HG02973 (cell line): ENCODE measurements around the gene LCMT1.
"Not testable (repeated sequence)": the region's sequence is repeated elsewhere in the genome, so short reads cannot be mapped to it uniquely, and the experiment has no call there.

Experiments
- ATAC-seq: cut with Tn5 transposase; IDR thresholded peaks from one replicate; pipeline ENCODE4 v1.9.1; 2021; ENCODE audit warnings: moderate library complexity; ENCODE audit not compliant: unreplicated experiment

LCMT1 gene

DNA sequence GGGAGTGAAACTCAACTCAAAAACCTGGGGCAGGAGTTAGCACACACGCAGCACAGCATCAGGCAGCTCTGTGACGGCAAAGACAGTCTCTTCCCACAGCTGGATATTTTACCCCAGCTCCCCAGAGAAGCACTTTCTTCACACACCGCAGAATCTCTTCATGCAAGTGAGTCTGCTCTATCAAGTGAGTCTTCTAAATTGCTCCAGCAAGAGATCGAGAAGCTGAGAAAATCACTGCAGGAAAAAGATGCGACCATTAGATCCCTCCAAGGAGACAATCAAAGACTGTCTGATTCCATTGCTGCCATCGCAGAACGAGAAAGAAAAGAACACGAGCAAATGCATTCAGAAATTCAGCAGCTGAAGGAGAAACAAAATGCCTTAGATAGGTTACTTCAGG lies 16.9 kb upstream of the LCMT1 start:
- no peak for ATAC-seq

DNA sequence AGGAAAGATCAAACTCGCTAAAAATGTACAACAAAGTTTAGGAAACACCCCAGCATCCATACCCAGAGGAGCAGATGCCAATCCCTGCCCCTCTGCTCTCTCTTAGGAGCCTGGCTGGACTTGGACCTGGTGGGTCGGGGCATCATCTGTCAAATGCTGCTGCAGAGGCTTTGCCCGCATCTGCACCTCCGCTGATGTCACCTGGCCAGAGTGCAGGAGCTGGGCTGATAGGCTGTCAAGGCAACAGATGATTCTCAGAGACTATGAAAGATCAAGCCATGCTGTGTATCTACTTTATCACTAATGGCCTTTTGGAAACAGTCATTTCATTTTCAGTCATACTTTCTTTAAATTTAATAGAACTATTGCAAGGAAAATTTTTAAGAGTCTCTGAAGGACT lies 15.9 kb upstream of the LCMT1 start:
- no peak for ATAC-seq

DNA sequence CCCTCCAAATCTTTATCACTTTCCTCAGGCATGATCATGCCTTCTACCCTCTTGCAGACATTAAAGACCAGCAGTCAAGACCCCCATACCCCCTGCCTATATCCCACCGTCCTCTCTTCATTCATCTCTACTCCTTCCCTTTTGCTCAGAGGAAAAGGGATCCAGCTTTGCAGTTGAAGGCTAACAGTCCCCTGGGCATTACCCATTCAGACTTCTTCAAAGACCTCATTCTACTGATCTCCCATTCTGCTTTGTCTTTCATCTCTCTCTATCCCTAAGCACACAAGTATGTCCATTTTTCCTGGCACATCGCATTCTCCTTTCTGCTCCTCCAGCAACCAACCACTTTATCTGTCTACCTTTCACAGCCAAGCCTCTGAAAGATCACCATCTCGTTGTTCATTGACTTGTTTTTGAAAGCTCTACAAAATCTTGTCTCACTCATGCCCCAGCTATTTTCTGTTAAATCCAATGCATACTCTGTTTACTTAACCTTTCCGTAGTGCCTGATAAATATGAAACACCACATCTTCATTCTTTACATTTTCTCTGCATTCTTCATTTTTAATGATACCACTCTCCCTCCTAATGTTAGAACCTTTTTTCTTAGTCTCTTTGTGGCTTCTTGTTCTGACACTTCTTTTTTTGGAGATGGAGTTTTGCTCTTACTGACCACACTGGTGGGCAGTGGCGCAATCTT lies 14.1 kb upstream of the LCMT1 start:
- no peak for ATAC-seq

DNA sequence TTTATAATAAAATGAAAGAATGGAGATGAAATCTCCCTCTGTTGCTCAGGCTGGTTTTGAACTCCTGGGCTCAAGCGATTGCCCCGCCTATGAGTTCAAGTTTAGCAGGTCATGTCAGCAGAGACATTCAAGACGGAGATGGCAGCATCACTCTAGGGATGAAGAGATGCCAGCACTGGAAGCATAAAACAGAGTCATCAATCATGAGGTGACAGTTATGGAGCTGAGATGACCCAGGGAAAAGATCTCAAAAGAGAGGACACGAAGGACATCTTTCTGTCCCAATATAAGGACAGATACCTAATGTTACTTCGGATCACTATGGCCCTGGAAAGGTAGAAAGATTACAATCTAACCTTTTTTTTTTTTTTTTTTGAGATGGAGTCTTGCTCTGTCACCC lies 11.0 kb upstream of the LCMT1 start:
- ATAC-seq = no peak

DNA sequence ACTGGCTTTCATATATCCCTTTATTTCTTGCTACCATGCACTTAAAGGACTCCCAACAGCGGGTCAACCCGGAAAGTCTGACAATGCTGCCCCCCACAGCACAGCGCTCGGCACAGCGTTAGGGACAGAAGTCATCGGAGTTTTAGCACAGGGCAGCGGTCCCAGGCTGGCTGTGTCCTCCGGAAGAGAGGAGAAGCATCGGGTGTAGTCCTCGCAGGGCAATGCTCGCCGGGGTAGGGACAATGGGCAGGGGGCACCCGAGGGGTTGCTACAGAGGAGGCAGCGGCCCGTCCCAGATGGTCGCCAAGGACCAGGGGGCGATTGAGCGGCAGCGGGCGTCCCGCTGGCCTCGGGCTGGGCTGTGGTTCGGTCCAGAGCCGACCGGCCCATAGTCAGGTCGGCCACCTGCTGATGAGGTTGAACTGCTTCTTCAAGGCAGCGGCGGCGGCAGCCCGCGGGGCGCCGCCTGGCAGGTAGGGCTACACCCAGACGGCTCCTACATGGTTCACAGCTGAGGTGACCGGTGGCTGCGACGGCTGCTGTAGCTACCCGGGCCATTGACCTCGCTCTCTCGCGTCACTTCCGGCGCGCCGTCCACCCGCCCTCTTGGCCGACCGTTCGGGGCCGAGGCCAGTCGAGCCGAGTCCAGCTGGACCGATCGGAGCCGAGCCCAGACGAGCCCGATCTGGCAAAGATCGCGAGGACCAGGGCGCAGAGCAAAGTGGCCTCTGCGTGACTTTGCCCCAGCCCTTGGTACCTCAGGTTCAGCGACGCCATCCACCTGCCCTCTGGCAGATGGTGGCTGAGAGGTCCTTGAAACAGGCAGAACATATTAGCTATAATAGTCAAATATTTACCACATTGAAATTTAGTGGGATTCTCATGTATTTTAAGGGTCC lies 4.7 kb upstream of the LCMT1 start:
- peak; percentile 57 for ATAC-seq

DNA sequence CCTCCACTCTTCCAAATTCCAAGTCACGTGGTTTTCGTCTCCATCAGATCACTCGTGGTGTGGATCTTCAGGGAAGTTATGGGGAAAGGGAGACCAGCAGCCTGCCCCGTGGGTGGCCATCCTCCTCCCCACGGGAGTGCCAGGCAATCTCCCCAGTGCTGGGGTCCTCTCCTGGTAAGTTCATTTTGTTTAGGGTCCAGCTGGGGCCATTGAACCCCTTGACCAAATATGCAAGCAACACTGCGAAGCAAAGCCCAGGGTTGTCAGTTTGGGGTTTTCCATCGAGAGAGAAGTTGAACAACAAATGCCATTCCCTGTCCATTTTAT lies 4.1 kb upstream of the LCMT1 start:
- no peak for ATAC-seq

DNA sequence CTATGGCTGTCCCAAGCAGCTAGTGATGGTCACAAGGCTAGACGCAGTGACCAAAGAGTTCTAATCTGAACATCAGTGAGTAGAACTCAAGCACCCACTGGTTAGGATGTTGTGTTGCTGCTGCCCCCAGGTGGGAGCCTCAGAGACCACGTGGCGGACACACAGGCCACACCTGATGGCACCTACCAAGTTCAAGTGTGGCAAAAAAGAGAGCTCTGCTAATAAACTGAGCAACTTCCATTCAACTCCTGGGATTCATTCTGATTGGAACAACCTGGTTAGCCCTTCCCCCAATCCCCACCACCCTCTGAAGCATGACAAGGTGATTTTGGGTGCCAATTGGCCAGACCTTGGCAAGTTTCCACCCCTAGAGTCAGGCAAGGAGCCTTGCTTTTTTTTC lies 3.5 kb upstream of the LCMT1 start:
- ATAC-seq = no peak

DNA sequence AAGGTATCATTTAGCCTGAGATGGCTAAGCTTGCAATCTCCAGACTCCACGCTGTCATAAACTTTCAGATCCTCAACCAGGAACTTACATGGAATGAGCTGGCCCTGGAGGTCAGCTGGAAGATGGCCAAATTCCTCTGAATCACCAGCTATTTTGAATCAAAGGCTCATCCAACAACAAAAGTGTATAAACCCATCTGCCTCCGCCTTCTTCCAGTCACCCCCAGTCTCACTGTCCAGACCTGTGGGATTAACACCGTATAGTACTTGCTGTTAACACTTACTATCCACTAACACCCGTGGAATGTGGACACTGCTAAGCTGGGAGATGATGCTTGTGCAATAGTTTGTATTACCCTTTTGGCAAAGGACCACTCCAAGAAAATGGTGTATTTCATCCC lies 1.9 kb upstream of the LCMT1 start:
- ATAC-seq = no peak

DNA sequence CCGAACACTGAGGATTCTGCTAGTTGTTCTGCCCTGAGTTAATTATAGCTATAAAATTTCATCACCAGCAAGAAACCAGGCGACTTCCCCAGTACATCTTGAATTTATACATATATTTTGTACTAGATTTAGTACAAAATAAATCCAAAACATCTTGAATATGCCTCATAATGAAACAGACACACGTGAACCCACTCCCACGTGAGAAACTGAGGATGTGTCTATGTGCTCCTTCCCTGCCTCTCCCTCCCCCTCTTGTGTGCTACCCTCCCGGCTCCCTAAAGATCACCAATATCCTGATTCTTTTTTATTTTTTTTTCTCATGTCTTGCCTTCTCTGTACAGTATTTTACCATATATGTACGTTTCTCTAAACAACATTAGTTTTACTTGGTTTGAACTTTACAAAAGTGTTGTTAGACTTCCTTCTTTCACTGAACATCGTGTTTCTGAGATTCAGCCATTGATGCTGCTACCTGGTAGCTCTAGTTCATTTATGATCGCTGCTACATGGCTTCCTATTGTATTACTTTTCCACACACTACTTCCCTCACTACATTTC lies 1.1 kb upstream of the LCMT1 start:
- no peak for ATAC-seq

DNA sequence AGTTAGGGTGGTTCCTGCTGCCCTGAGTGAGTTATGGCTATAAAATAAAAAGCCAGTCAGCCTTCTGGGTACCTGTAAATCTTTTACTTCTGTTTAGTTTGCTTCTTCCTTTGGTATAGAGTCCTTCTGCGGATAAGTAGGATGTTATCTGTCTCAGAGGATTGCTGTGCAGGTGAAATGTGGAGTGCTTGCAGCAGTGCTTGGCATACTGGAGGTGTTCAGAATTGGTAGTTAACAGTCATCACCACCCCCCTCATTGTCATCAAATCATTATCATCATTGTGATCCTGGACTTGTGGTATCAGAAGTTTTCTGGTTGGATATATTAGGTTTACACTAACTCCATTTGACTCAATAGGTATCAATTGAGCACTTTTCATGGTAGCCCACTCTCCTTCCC lies 2.6 kb downstream of the LCMT1 start:
- no peak for ATAC-seq

DNA sequence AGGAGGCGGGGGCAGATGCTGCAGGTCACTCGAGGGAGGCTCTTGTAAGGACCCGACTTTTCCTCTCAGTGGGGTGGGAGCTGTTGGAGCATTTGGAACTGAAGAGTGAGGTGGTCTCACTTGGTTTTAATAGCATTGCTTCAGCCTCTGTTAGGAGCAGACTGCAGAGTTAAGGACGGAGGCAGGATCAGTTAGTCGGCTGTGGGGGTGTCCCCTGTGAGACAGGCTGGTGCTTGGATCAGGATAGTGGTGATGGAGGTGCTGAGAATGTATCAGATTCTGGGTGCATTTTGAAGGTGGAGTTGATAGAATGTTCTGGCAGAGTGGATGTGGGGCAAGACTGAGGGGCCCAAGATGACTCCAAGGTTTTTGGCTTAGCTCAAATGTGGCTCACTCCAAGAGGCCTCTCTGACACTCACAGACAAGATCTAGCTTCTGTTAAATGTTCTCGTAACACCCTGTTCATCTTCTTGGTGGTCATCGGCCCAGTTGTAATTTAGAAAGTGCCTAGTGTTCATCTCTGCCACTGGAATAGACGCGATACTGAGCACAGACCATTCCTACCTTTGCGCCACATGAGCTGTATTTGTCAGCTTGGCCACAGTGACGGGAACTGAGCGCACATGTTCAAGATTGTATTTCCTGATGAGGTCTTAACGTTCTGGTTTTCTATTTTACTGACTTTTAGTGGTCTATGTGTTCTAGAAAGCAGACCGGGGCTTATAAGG lies 7.5 kb downstream of the LCMT1 start:
- ATAC-seq = no peak

DNA sequence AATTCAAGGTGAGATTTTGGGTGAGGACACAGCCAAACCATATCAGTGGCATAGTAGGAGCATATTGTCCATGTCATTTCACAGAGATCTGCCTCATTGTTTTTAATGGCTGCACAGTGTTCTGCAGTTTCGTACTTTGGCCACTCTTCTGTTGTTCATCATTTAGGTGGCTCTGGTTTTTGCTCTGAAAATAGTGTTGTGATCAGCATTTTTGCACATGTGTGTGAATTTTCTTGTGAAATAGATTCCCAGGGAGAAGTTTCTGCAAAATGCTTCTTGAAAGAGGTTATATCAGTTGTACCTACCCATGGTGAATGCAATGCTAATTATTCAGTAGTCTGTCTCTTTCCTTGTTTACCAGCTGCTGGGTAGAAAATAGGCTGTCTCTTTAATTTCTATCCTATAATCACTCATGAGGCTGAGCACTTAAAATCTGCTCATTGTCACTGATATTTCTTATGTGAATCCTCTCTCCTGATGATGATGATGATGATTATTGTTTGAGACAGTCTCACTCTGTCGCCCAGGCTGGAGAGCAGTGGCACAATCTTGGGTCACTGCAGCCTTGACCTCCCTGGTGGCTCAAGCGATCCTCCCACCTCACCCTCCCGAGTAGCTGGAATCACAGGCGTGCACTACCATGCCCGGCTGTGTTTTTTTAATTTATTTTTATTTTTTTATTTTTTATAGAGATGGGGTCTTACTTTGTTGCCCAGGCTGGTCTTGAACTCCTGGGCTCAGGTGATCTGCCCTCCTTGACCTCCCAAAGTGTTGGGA lies 10.5 kb downstream of the LCMT1 start:
- no peak for ATAC-seq

DNA sequence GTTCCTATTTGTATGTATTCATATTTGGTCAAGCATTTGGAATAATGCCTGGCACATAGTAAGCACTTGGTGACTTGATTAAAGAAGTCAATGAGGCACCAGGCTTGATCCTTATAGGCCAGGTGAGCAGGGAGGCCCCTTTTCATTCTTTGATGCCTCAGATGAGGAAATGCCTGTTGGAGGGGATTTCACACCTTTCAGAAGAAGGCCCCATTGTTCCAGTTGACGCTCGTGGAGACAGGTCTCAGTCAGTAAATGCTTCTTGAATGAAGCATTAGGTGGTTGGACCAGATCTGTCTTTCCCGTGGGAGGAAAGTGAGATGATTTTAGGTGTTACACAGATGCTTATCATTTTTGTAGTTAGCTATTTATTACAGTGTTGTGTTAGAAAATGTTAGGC lies 13.0 kb downstream of the LCMT1 start:
- no peak for ATAC-seq

DNA sequence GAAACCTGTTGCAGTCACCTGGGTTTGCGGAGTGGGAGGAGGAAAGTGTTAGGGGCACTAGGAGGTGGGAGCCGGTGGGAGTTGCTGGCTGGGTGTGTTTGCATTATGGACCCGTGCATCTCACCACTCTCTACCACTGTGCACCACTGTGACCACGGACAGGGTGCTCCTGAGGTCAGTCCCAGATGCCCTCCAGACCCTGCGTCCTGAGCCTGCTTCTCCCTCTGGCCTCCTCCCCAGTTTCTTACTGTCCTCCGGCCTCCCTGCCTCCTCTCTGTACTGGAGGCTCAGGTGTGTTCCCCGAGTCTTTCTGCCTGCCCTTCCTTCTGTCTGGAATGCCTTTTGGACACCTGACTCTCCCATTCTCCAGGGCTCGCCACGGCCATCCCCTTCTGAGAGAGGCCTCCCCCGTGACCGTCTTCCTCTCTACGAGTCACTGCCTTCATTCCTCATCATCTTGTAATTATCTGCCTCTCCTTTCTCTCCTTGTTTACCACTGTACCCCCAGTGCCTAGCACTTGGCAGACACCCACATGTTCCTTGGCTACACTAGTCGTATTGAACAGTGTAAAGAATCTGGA lies 14.6 kb downstream of the LCMT1 start:
- not testable (repeated sequence) for ATAC-seq

DNA sequence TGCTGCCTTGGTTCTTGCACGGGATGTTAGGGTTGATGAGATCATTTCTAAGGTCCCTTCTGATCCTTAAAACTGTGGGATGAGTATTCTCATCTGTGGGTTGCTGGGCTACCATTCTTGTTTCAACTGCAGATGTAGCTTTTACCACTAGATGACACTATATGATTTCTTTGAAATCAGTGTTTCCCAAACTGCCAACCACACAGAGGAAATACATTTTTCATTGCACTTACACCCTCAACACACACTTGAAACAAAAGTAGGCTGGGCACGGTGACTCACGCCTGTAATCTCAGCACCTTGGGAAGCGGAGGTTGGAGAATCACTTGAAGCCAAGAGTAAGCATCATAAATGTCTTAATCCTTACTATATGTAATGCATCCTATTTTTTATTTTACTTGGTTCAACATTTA lies 15.3 kb downstream of the LCMT1 start:
- ATAC-seq = no peak

DNA sequence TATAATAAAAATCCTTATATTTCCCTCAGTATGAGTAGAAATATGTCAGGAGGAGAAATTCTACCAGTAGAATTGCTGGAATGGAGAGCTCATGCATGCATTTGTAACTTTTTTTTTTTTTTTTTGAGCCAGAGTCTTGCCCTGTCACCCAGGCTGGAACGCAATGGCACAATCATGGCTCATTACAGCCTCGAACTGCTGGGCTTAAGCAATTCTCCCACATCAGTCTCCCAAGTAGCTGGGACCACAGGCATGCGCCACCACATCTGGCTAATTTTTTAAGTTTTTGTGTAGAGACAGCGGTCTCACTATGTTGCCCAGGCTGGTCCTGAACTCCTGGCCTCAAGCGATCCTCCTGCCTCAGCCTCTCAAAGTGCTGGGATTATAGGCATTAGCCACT lies 21.2 kb downstream of the LCMT1 start:
- not testable (repeated sequence) for ATAC-seq

DNA sequence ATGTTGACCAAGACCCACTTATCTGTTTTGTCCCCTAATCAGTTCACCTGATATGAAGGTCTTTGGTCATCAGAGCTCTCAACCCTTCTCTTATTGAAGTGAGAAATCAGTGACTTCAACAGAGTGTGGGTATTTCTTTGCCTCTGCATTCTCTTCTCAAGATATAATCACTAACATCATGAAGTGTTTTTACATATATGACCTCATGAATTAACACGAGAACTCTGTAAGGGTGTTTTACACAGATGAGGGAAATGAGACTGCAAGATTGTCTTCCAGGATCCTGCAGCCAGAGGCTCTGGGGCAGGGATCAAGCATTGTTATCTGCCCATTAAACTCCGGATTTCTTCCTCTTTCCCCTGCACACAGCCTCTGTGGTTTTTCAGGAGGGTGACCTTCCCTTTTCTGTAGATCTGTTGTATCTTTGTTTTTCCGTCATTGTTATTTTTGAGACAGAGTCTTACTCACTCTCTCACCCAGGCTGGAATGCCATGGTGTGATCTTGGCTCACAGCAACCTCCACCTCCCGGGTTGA lies 22.7 kb downstream of the LCMT1 start:
- no peak for ATAC-seq

DNA sequence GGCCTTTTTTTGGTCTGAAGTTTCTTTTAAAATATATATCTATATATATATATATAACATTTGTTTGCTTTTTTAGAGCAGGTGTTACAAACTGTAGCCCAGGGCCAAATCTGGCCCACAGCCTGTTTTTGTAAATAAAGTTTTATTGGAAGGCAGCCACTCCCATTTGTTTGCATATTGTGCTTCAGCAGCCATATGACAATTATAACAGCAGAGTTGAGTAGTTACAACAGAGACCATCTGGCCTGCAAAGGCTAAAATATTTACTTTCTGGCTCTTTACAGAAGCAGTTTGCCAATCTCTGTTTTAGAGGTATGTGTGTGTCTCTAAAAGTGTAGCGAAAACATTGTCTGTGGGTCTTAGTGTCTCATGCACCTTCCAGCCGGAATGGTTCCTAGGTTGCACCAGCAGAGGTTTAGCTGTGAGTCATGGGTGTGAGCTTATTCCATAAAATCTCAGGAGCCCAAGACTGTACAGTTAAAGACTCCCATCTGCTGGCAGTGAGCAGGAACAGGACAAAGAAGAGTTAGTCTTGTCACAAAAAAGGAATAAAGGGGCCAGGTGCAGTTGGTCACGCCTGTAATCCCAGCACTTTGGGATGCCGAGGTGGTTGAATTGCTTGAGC lies 23.8 kb downstream of the LCMT1 start:
- no peak for ATAC-seq

DNA sequence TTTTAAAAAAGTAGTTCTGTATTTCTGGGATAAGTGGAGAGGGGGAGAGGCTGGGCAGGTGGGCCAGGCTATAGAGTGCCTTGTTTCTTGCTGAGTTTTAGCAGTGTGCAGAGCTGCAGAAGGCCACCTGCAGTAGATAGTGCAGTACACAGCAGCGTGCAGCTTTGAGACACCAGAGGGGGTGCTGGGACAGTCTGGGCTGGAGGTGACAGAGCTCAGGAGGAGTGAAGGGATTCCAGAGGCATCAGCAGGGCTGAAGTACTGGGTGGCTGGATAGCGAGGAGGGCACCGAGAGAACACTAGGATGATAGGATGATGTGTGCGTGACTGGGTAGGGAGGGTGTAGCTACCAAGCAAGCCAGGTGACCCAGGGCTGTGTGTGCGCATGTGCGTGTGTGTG lies 26.6 kb downstream of the LCMT1 start:
- ATAC-seq = no peak

DNA sequence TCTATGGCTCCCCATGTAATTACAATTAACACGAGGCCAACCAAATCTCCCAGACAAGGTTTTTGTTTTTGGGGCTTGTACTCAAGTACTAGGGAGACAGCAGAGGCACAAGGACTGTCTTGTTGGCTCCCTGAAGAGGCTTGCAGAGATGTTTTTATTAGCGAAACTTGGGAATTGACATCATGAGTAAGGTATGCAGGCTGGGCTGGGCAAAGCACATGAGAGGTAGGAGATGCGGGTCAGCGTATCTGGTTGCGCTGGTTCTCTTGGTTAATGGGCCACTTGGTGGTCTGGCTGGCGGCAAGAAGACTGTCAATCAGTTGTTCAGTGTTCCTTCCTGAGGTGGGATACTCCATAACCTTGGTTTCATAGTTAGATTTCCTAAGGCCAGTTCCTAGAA lies 28.9 kb downstream of the LCMT1 start:
- ATAC-seq = no peak
